IMR-90 (cell line): ENCODE results near the gene WIPF2. TPM values are rescaled to one million over a fixed set of nuclear protein-coding genes. Genes with fewer than 3 reads are reported as not detected.

Source experiments
- ATAC-seq: fragments of 200-7000 bp; cut with Tn5 transposase; 2 replicates; pipeline ENCODE4 v1.9.1; 2020; ENCODE audit warnings: low read depth, mild to moderate bottlenecking, moderate library complexity
- BruUV-seq: library from RNA; stranded (reverse); fragments of 400-500 nt; replicated peaks from 2 replicates; lab custom pipeline; 2021; lab: Mats Ljungman, UMichigan
- CTCF ChIA-PET: fragments of 300-600 bp; formaldehyde crosslinking; extraction: SDS; loops from one replicate; lab custom pipeline; 2021; ENCODE audit warnings: antibody characterized with exemption; lab: Yijun Ruan, JAX
- POLR2A ChIA-PET: fragments of 300-600 bp; sonication (Branson Sonifier 250); formaldehyde crosslinking; loops from one replicate; lab custom pipeline; 2022; ENCODE audit warnings: antibody characterized with exemption; ENCODE audit not compliant: unreplicated experiment; lab: Charles Lee
- DNase-seq: peaks from one replicate; pipeline ENCODE4 v3.0.0; 2013
- H2AFZ ChIP-seq: replicated peaks from 2 replicates; pipeline ENCODE3; 2013; ENCODE audit warnings: low read length, mild to moderate bottlenecking; ENCODE audit not compliant: poor library complexity
- H2AK5ac ChIP-seq: 2 replicates; pipeline ENCODE4 v1.6.1; 2013; ENCODE audit warnings: low read depth, low read length, inconsistent platforms
- H2AK9ac ChIP-seq: replicated peaks from 2 replicates; pipeline ENCODE3; 2013; ENCODE audit warnings: mild to moderate bottlenecking, low read depth, low read length, moderate library complexity; ENCODE audit not compliant: poor library complexity
- H2BK120ac ChIP-seq: 2 replicates; pipeline ENCODE4 v1.6.1; 2013; ENCODE audit warnings: low read depth, low read length, inconsistent platforms
- H2BK15ac ChIP-seq: 3 replicates; pipeline ENCODE4 v1.6.1; 2013; ENCODE audit warnings: low read depth, low read length, inconsistent platforms
- H2BK20ac ChIP-seq: 2 replicates; pipeline ENCODE4 v1.6.1; 2013; ENCODE audit warnings: low read depth, mild to moderate bottlenecking, inconsistent platforms, low read length, moderate library complexity
- H2BK5ac ChIP-seq: 2 replicates; pipeline ENCODE4 v1.6.1; 2013; ENCODE audit warnings: mild to moderate bottlenecking, low read depth, low read length, inconsistent platforms; ENCODE audit not compliant: poor library complexity, severe bottlenecking
- H3K14ac ChIP-seq: replicated peaks from 2 replicates; pipeline ENCODE4 v1.6.1; 2013; ENCODE audit warnings: low read depth, low read length, inconsistent platforms
- H3K18ac ChIP-seq: 2 replicates; pipeline ENCODE4 v1.6.1; 2013; ENCODE audit warnings: low read depth, low read length, control low read depth
- H3K23ac ChIP-seq: 2 replicates; pipeline ENCODE4 v1.6.1; 2013; ENCODE audit warnings: low read depth, low read length, inconsistent platforms
- H3K27ac ChIP-seq: 2 replicates; pipeline ENCODE4 v1.5.1; 2013; ENCODE audit warnings: mild to moderate bottlenecking, control low read depth, low read length; ENCODE audit not compliant: insufficient read depth
- H3K27me3 ChIP-seq: 2 replicates; pipeline ENCODE4 v1.6.1; 2013; ENCODE audit warnings: low read length; ENCODE audit not compliant: control insufficient read depth, insufficient read depth
- H3K36me3 ChIP-seq: 2 replicates; pipeline ENCODE4 v1.6.1; 2013; ENCODE audit warnings: low read length, mixed read lengths; ENCODE audit not compliant: control insufficient read depth, insufficient read depth
- H3K4ac ChIP-seq: 2 replicates; pipeline ENCODE4 v1.6.1; 2013; ENCODE audit warnings: low read depth, low read length, inconsistent platforms
- H3K4me1 ChIP-seq: 2 replicates; pipeline ENCODE4 v1.6.1; 2013; ENCODE audit warnings: low read length, mixed read lengths; ENCODE audit not compliant: control insufficient read depth, insufficient read depth
- H3K4me2 ChIP-seq: 2 replicates; pipeline ENCODE4 v1.6.1; 2013; ENCODE audit warnings: low read depth, mild to moderate bottlenecking, control low read depth, low read length, moderate library complexity
- H3K4me3 ChIP-seq: 2 replicates; pipeline ENCODE4 v1.5.1; 2013; ENCODE audit warnings: low read depth, mild to moderate bottlenecking, control low read depth, low read length, moderate library complexity; ENCODE audit not compliant: insufficient read depth
- H3K56ac ChIP-seq: 2 replicates; pipeline ENCODE4 v1.6.1; 2013; ENCODE audit warnings: low read length, inconsistent platforms; ENCODE audit not compliant: insufficient read depth; ENCODE audit errors: extremely low read depth
- H3K79me1 ChIP-seq, 2 experiments: 2 replicates each; pipeline ENCODE4 v1.6.1; 2013; ENCODE audit warnings: low read length in 2 of 2, inconsistent platforms in 1 of 2, low read depth in 1 of 2
- H3K9ac ChIP-seq: 2 replicates; pipeline ENCODE4 v1.6.1; 2013; ENCODE audit warnings: low read depth, low read length, control low read depth
- H3K9me1 ChIP-seq: 2 replicates; pipeline ENCODE4 v1.6.1; 2013; ENCODE audit warnings: low read length, inconsistent platforms; ENCODE audit not compliant: insufficient read depth
- H3K9me3 ChIP-seq: 2 replicates; pipeline ENCODE4 v1.6.1; 2013; ENCODE audit warnings: low read length; ENCODE audit not compliant: control insufficient read depth, insufficient read depth
- H4K20me1 ChIP-seq: 2 replicates; pipeline ENCODE4 v1.6.1; 2013; ENCODE audit warnings: low read length, inconsistent platforms; ENCODE audit not compliant: insufficient read depth
- H4K5ac ChIP-seq: 2 replicates; pipeline ENCODE4 v1.6.1; 2013; ENCODE audit warnings: mild to moderate bottlenecking, low read depth, low read length, control low read depth
- H4K8ac ChIP-seq, 2 experiments: 2 replicates each; pipeline ENCODE4 v1.6.1; 2013; ENCODE audit warnings: low read depth in 2 of 2, low read length in 2 of 2, control low read depth in 1 of 2, inconsistent platforms in 1 of 2
- H4K91ac ChIP-seq: 2 replicates; pipeline ENCODE4 v1.6.1; 2013; ENCODE audit warnings: low read depth, low read length, inconsistent platforms; ENCODE audit not compliant: insufficient read depth
- BHLHE40 ChIP-seq: fragments of 150-350 bp; IDR thresholded peaks from 2 replicates; pipeline ENCODE4 v1.6.1; 2016; ENCODE audit warnings: mild to moderate bottlenecking, low read depth, low read length
- CEBPB ChIP-seq: IDR thresholded peaks from 2 replicates; pipeline ENCODE4 v1.6.1; 2012; ENCODE audit warnings: low read depth, low read length, improper control_type of control experiment
- CHD1 ChIP-seq: IDR thresholded peaks from 2 replicates; pipeline ENCODE4 v1.6.1; 2012; ENCODE audit warnings: low read depth, low read length, improper control_type of control experiment
- FOS ChIP-seq: fragments of 150-350 bp; IDR thresholded peaks from 2 replicates; pipeline ENCODE4 v1.6.1; 2016; ENCODE audit warnings: low read depth, low read length
- MAFK ChIP-seq: IDR thresholded peaks from 2 replicates; pipeline ENCODE4 v1.6.1; 2012; ENCODE audit warnings: low read depth, low read length, improper control_type of control experiment
- NFE2L2 ChIP-seq: fragments of 150-350 bp; IDR thresholded peaks from 2 replicates; pipeline ENCODE4 v1.6.1; 2016; ENCODE audit warnings: low read depth, mild to moderate bottlenecking, low read length
- POLR2A ChIP-seq: IDR thresholded peaks from 2 replicates; pipeline ENCODE4 v1.6.1; 2012; ENCODE audit warnings: mild to moderate bottlenecking, low read depth, low read length
- RAD21 ChIP-seq: IDR thresholded peaks from 2 replicates; pipeline ENCODE4 v1.6.1; 2012; ENCODE audit warnings: low read length, improper control_type of control experiment
- RCOR1 ChIP-seq: IDR thresholded peaks from 2 replicates; pipeline ENCODE4 v1.6.1; 2012; ENCODE audit warnings: mild to moderate bottlenecking, low read length, improper control_type of control experiment; ENCODE audit not compliant: insufficient replicate concordance
- RFX5 ChIP-seq: IDR thresholded peaks from 2 replicates; pipeline ENCODE4 v1.8.0; 2012; ENCODE audit warnings: low read depth, mild to moderate bottlenecking, low read length, moderate library complexity
- SMC3 ChIP-seq: fragments of 150-350 bp; IDR thresholded peaks from 2 replicates; pipeline ENCODE4 v1.6.1; 2016; ENCODE audit warnings: low read depth, mild to moderate bottlenecking, antibody characterized with exemption, low read length, moderate library complexity
- WGBS, 2 experiments: methylation state at CpG; one replicate each; pipeline versions ENCODE4 v1.1.5 to v1.1.7; 2013; ENCODE audit warnings: missing lambda C conversion rate in 2 of 2; ENCODE audit not compliant: insufficient read length in 1 of 2; ENCODE audit errors: extremely low coverage in 2 of 2; 5-methylcytosine and 5-hydroxymethylcytosine counted together
- dilution Hi-C: fragments of 300-500 bp; cut with HindIII; formaldehyde crosslinking; loops from one replicate; pipeline ENCODE4 v1.14.3; 2018; ENCODE audit warnings: low sequenced_read_pairs; ENCODE audit not compliant: unreplicated experiment
- in situ Hi-C: fragments of 300-500 bp; cut with MboI; formaldehyde crosslinking; loops from 3 replicates; pipeline ENCODE4 v1.14.3; 2019; ENCODE audit warnings: low sequenced_read_pairs, inconsistent platforms, mixed read lengths
- intact Hi-C: fragments of 100-400 bp; cut with micrococcal nuclease; formaldehyde crosslinking; loops from 2 replicates; pipeline ENCODE4 v1.10.0; 2022
- polyA plus RNA-seq, 3 experiments: library from polyadenylated mRNA; depleted of rRNA; stranded (reverse); fragments of >200 nt; gene quantifications; 2 replicates each; pipeline ENCODE4 v1.2.3, GENCODE V29; 2012; ENCODE audit warnings: low replicate concordance in 1 of 3
- total RNA-seq: library from RNA; depleted of rRNA; stranded (reverse); fragments of >200 nt; gene quantifications from 2 replicates; pipeline ENCODE4 v1.2.3, GENCODE V29; 2012
- TF ChIP-seq, protein P1 (sequence below): fragments of 150-350 bp; IDR thresholded peaks from 2 replicates; pipeline ENCODE4 v1.6.1; 2017; ENCODE audit warnings: mild to moderate bottlenecking, antibody characterized with exemption, low read length, low read depth
- TF ChIP-seq, protein P2 (sequence below): conservative IDR thresholded peaks from 2 replicates; pipeline ENCODE4 v1.5.1; 2012; ENCODE audit warnings: mild to moderate bottlenecking, low read depth, low read length, improper control_type of control experiment

Gene WIPF2
- total and polyA plus RNA-seq, 2 of the 4 experiments (the other 2 are of a cell fraction): 2.0 to 8.9 TPM

DNA sequence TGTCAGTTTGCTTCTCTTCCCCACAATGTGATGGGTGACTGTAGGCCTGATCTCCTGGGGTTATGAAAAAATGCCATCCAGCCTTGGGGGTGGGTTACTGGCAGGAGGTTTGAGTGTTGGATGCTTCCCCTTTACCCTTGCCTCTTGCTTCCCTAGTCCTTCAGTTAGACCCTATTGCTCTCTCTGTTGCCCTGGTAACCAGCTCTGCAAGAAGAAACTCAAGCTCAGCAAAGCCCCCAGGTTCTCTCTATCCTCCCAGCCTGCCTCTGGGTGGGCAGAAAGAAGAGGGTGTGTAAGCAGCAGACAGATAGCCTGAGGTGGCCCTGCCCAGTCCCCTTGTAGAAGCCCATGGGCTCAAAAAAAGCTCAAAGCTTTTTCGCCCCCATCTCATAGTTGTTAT lies 44.6 kb upstream of the WIPF2 start:
- ChIA-PET POLR2A (no interaction called here), CTCF (interaction anchor here (1.4 kb wide), 1 partner anchor 61 kb away, joined by 5 read pairs; no protein-coding TSS in a partner anchor)
- Histone ChIP-seq H4K91ac (no peak overlapping the region), H3K4me1 (peaks cover 9% of the 10 kb centered on the region), H2AFZ (no peak overlapping the region), H2BK15ac (no peak overlapping the region), H3K9me3 (no peaks in the 10 kb centered on the region), H3K18ac (no peak overlapping the region), H3K9ac (no peak overlapping the region), H3K27me3 (no peaks in the 10 kb centered on the region), H3K79me1 (peaks cover 14 to 34% of the 10 kb centered on the region in 2 experiments), H3K4ac (no peak overlapping the region), H3K4me2 (no peak overlapping the region), H2BK20ac (no peak overlapping the region), H3K56ac (no peak overlapping the region), H3K36me3 (peaks cover 44% of the 10 kb centered on the region), H2BK5ac (no peak overlapping the region), H3K4me3 (no peak overlapping the region), H4K20me1 (peaks cover 14% of the 10 kb centered on the region), H3K23ac (no peak overlapping the region), H3K27ac (no peak overlapping the region), H4K5ac (no peak overlapping the region), H3K9me1 (peaks cover 8% of the 10 kb centered on the region; the same call in 1 of the 2 replicates), H2AK9ac (no peak overlapping the region), H2BK120ac (no peak overlapping the region), H4K8ac (no peak overlapping the region), H2AK5ac (no peak overlapping the region), H3K14ac (no peak overlapping the region)
- TF ChIP-seq RAD21 (no peak), BHLHE40 (no peak), CEBPB (no peak), FOS (no peak), MAFK (no peak), POLR2A (no peak), SMC3 (no peak), CHD1 (no peak), RFX5 (no peak), NFE2L2 (no peak), RCOR1 (no peak)
- TF ChIP-seq, protein P1, sequence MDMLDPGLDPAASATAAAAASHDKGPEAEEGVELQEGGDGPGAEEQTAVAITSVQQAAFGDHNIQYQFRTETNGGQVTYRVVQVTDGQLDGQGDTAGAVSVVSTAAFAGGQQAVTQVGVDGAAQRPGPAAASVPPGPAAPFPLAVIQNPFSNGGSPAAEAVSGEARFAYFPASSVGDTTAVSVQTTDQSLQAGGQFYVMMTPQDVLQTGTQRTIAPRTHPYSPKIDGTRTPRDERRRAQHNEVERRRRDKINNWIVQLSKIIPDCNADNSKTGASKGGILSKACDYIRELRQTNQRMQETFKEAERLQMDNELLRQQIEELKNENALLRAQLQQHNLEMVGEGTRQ: no peak
- TF ChIP-seq, protein P2, sequence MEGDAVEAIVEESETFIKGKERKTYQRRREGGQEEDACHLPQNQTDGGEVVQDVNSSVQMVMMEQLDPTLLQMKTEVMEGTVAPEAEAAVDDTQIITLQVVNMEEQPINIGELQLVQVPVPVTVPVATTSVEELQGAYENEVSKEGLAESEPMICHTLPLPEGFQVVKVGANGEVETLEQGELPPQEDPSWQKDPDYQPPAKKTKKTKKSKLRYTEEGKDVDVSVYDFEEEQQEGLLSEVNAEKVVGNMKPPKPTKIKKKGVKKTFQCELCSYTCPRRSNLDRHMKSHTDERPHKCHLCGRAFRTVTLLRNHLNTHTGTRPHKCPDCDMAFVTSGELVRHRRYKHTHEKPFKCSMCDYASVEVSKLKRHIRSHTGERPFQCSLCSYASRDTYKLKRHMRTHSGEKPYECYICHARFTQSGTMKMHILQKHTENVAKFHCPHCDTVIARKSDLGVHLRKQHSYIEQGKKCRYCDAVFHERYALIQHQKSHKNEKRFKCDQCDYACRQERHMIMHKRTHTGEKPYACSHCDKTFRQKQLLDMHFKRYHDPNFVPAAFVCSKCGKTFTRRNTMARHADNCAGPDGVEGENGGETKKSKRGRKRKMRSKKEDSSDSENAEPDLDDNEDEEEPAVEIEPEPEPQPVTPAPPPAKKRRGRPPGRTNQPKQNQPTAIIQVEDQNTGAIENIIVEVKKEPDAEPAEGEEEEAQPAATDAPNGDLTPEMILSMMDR: no peak
- ATAC-seq: no peak
- no peak for DNase-seq
- intact Hi-C loops: no loop called here
- in situ Hi-C loops: no loop called here
- dilution Hi-C loops: no loop called here
- BruUV-seq: no TSS peak
- whole genome bisulfite sequencing, 2 experiments: 100% methylated on average over 1 of the region's 1 CpG; no CpG with 5 or more reads in 1 of the 2 experiments
